IgD-negative memory B cell (primary cell): ENCODE measurements around the gene MRPL23. TPM values are rescaled to one million over a fixed set of nuclear protein-coding genes. Genes with fewer than 3 reads are reported as not detected.

ENCODE experiments used
- H3K27ac Mint-ChIP-seq, 3 donors: one replicate each; pipeline ENCODE4 v1.8.0; 2020 to 2022; ENCODE audit warnings: mild to moderate bottlenecking in 3 of 3, mixed read lengths in 3 of 3, moderate library complexity in 1 of 3
- H3K27me3 Mint-ChIP-seq: one replicate; pipeline ENCODE4 v1.8.0; 2021; ENCODE audit warnings: mixed read lengths
- H3K36me3 Mint-ChIP-seq: one replicate; pipeline ENCODE4 v1.8.0; 2020; ENCODE audit warnings: mild to moderate bottlenecking, mixed read lengths
- H3K4me1 Mint-ChIP-seq, 3 donors: one replicate each; pipeline ENCODE4 v1.8.0; 2020 to 2022; ENCODE audit warnings: mixed read lengths in 3 of 3, mild to moderate bottlenecking in 1 of 3
- H3K4me3 Mint-ChIP-seq, 4 donors: one replicate each; pipeline ENCODE4 v1.8.0; 2020 to 2022; ENCODE audit warnings: mild to moderate bottlenecking in 4 of 4, mixed read lengths in 4 of 4, moderate library complexity in 3 of 4
- H3K9me3 Mint-ChIP-seq, 3 donors: one replicate each; pipeline ENCODE4 v1.8.0; 2020 to 2021; ENCODE audit warnings: mixed read lengths in 3 of 3, mild to moderate bottlenecking in 1 of 3
- polyA plus RNA-seq: library from polyadenylated mRNA; unstranded; fragments of 300-500 nt; fragmentation: Illumina TruSeq; gene quantifications from one replicate; pipeline ENCODE4 v1.2.3, GENCODE V29; 2021

The MRPL23 gene
- polyA plus RNA-seq, 1 donor from 2014 or later = 36.2 TPM

DNA sequence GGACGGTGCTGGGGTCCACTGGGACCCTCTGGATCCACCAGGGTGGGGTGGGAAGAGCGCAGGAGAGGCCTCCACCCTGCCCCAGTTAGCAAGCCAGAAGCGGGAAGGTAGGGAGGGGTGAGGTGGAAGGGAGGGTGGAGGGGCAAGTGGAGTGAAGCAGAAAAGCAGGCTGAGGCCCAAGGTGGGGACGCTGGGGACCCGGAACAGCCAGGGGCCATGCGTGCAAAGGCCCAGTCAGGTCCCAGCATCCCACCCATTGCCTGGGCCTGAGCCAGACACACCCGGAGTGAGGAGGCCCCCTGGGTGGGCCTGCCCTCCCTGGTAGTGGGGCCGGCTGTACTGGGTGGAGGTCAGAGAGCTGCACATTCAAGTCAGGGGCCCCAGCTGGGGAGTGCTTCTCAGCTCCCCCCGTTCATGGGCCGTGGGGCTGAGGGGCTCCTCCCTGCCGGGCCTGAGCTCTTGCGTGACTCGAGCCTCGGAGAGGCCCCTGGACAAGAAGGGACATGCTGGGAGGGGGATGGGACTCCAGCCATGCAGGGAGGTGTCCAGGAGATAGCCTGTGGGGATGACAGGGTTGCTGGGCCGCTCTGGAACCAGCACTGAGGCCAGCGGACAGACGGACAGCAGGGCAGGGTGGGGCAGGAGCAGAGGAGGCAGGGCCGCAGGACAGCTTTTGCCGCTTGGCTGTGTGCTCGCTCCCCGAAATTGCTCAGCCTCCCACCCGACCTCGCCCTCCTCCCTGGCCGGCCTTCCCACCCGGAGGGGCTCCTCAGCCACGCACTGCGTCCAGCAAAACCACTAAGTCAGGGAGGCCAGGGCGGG is 19.9 kb upstream of the MRPL23 start:
- Mint-ChIP-seq H3K27me3 (peaks cover 6% of the 10 kb centered on the region), H3K9me3 (no peaks in the 10 kb centered on the region), H3K27ac (no peak overlapping the region)

GRCh38 chr11:1927848-1928469 is 19.2 kb upstream of the MRPL23 start:
- no peaks in the 10 kb centered on the region for H3K36me3 Mint-ChIP-seq
- peaks cover 3% of the 10 kb centered on the region for H3K27me3 Mint-ChIP-seq
- H3K4me3 Mint-ChIP-seq = peak overlapping the region in 1 of 4 donors; percentile 43
- H3K9me3 Mint-ChIP-seq = no peaks in the 10 kb centered on the region
- H3K4me1 Mint-ChIP-seq = peaks cover 0 to 3% (median 2%) of the 10 kb centered on the region in 3 donors
- H3K27ac Mint-ChIP-seq = no peak overlapping the region

More for the DNA sequence above, 19.9 kb upstream of the MRPL23 start:
- Mint-ChIP-seq H3K4me3 (no peak overlapping the region), H3K36me3 (no peaks in the 10 kb centered on the region), H3K4me1 (peaks cover 0 to 3% (median 2%) of the 10 kb centered on the region in 3 donors)

- Mint-ChIP-seq H3K27me3 (peaks cover 8% of the 10 kb centered on the region), H3K36me3 (no peaks in the 10 kb centered on the region), H3K9me3 (no peaks in the 10 kb centered on the region), H3K4me1 (peaks cover 0 to 3% (median 2%) of the 10 kb centered on the region in 3 donors), H3K4me3 (peak overlapping the region in 1 of 4 donors; percentile 28), H3K27ac (no peak overlapping the region)
Observed at GRCh38 chr11:1928470-1928890, 18.7 kb upstream of the MRPL23 start.

DNA sequence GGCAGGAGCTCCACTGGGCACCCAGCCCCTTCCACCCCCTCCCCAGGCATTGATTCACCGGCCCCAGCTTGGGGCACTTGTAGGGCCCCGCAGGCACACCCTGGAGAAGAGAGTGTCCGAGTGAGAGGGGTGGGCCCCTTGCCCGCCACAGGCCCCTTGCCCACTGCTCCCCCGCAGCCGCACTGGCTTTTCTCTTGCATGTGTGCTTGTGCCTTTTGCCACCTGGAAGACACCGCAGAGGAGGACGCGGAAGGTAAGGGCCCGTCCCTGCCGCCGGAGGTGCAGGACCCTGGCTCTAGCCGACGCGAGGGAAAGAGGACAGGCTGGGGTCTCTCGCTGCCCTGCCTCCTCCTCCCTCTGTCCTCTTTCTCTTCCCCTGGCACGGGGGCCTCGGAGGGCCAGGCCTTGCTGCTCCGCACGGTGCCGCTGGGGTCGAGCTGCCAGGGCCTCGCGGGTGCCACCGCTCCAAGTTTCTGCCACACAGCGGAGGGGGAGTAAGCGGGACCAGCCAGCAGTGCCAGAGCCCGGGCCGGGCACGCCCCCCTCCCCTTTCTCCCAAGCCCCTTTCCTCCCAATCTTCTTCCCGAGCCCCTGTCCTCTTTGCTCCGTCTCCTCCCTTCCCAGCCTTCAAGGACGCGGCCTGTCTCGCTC is 18.1 kb upstream of the MRPL23 start:
- Mint-ChIP-seq H3K27me3 (peaks cover 8% of the 10 kb centered on the region), H3K9me3 (no peaks in the 10 kb centered on the region), H3K4me1 (peaks cover 0 to 2% (median 0%) of the 10 kb centered on the region in 3 donors), H3K4me3 (peak overlapping the region in 1 of 4 donors; percentile 28), H3K36me3 (no peaks in the 10 kb centered on the region), H3K27ac (no peak overlapping the region)

- no peaks in the 10 kb centered on the region for H3K36me3 Mint-ChIP-seq
- peaks cover 0 to 2% (median 0%) of the 10 kb centered on the region in 3 donors for H3K4me1 Mint-ChIP-seq
- no peaks in the 10 kb centered on the region for H3K9me3 Mint-ChIP-seq
- H3K4me3 Mint-ChIP-seq = no peak overlapping the region
- no peak overlapping the region for H3K27ac Mint-ChIP-seq
- H3K27me3 Mint-ChIP-seq = peaks cover 8% of the 10 kb centered on the region
Observed at GRCh38 chr11:1929621-1930461, 17.3 kb upstream of the MRPL23 start.

- Mint-ChIP-seq H3K9me3 (no peaks in the 10 kb centered on the region), H3K4me3 (no peak overlapping the region), H3K4me1 (peaks cover 0 to 2% (median 0%) of the 10 kb centered on the region in 3 donors), H3K27ac (no peak overlapping the region), H3K36me3 (no peaks in the 10 kb centered on the region), H3K27me3 (peaks cover 8% of the 10 kb centered on the region)
Observed at GRCh38 chr11:1930462-1930830, 16.7 kb upstream of the MRPL23 start.

DNA sequence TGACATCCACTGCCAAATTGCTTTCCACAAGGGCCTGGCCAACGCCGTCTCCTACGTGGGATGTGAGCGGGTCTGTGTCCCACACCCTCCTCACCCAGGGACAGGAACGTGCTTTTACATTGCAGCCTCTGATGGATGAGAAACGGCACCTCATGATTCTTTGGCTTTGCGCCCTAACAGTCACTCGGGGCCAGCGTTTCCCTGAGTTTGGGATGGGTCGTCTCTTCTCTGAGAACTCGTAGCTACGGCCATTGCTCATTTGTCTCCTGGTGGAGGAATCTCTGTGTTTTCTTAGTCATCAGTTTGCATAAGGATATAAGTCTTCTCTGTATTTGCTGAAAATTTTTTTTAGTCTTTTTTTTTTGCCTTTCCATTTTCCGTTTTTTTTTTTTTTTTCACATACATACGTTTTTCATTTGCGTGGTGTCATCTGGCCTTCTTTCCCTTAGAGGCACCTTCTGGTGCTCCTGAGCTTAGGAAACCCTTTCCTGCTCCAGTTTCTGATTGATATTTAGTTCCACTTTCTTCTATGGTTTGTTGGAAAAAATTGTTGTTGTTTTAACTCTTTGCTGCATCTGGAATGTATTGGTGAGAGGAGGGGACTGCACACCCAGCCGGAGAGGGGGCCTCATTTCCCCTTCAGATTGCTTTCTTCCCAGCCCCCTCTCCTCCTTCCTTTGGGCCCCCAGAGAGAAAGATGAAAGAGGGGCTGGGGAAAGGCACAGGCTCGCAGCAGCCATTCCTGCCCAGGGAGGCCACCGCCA is 15.6 kb upstream of the MRPL23 start:
- Mint-ChIP-seq H3K27me3 (peaks cover 8% of the 10 kb centered on the region), H3K27ac (no peak overlapping the region), H3K4me3 (no peak overlapping the region), H3K4me1 (peaks cover 0 to 2% (median 0%) of the 10 kb centered on the region in 3 donors), H3K9me3 (no peaks in the 10 kb centered on the region), H3K36me3 (no peaks in the 10 kb centered on the region)

- Mint-ChIP-seq H3K9me3 (no peaks in the 10 kb centered on the region), H3K27ac (no peak overlapping the region), H3K4me3 (no peak overlapping the region), H3K4me1 (peaks cover 0 to 2% (median 0%) of the 10 kb centered on the region in 3 donors), H3K27me3 (peaks cover 8% of the 10 kb centered on the region), H3K36me3 (no peaks in the 10 kb centered on the region)
Observed at GRCh38 chr11:1932105-1932480, 15.0 kb upstream of the MRPL23 start.

GRCh38 chr11:1932681-1933080 is 14.5 kb upstream of the MRPL23 start:
- Mint-ChIP-seq H3K36me3 (no peaks in the 10 kb centered on the region), H3K4me1 (peaks cover 0 to 2% (median 0%) of the 10 kb centered on the region in 3 donors), H3K27ac (no peak overlapping the region), H3K4me3 (no peak overlapping the region), H3K9me3 (no peaks in the 10 kb centered on the region), H3K27me3 (peaks cover 8% of the 10 kb centered on the region)

DNA sequence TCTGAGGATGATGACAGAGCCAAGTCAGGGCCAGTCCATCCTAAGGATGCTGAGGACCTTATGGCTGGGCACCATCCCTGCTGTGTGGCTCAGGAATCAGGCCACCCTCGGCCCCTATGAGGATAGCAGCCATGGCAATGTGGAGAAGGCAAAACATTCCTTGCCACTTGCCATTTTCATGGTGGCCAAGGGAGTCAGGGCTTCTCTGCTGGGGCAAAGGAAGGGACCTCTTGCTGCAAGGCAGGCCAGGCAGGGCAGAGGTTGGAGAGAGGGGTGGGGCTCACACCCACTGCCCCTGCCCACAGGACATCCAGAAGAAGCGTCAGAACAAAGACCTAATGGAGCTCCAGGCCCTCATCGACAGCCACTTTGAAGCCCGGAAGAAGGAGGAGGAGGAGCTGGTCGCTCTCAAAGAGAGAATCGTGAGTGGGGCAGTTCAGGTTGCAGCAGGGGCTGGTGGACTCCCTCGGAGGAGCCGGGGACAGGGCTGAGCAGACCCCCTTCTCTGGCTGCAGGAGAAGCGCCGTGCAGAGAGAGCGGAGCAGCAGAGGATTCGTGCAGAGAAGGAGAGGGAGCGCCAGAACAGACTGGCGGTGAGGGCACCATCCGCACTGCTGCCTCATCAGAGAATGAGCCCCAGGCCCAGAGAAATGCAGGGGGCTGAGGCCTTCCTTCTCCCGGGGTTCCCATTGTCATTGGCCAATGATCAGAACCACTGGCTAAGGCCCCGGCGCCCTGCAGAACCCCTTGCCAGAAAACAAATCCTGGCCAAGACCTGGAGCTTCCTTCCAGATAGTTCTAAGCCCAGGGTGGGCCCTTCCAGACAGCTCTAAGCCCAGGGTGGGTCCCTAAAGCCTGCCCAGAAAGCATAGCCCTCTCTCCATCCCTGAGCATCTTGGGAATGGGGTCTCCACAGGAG is 13.5 kb upstream of the MRPL23 start:
- H3K36me3 Mint-ChIP-seq = no peaks in the 10 kb centered on the region
- peaks cover 8% of the 10 kb centered on the region for H3K27me3 Mint-ChIP-seq
- no peak overlapping the region for H3K27ac Mint-ChIP-seq
- H3K9me3 Mint-ChIP-seq = no peaks in the 10 kb centered on the region
- peak overlapping the region in 2 of 4 donors; percentile 5 to 41 for H3K4me3 Mint-ChIP-seq
- H3K4me1 Mint-ChIP-seq = peaks cover 0 to 2% (median 0%) of the 10 kb centered on the region in 3 donors

DNA sequence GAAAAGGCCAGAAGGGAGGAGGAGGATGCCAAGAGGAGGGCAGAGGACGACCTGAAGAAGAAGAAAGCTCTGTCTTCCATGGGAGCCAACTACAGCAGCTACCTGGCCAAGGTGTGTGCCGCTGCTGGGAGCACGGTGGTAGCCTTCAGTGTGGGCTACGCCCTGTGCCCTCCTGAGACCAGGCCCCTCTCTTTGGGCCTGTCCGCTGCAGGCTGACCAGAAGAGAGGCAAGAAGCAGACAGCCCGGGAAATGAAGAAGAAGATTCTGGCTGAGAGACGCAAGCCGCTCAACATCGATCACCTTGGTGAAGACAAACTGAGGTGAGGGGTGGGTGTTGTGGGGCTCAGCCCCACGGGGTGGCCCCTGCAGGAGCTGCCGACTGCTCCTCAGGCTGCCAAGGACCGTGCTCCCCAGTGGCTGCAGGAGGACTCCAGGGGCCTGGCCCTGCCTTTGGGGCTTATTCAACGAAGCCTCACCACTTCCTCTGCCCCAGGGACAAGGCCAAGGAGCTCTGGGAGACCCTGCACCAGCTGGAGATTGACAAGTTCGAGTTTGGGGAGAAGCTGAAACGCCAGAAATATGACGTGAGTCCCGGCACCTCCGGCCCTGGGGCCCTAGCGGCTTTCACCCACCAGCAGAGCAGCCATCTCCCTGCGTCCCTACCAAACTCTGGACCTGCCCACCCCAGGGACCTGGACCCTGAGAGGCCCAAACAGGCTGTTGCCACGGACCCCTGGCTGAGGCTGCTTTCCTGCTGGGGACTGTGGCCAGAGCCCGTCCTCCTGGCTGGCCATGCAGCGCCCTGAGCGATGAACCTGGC is 12.6 kb upstream of the MRPL23 start:
- Mint-ChIP-seq H3K36me3 (no peaks in the 10 kb centered on the region), H3K9me3 (no peaks in the 10 kb centered on the region), H3K4me3 (no peak overlapping the region), H3K27me3 (peaks cover 10% of the 10 kb centered on the region), H3K4me1 (peaks cover 0 to 3% (median 0%) of the 10 kb centered on the region in 3 donors), H3K27ac (no peak overlapping the region)

GRCh38 chr11:1935156-1936071 is 11.7 kb upstream of the MRPL23 start:
- Mint-ChIP-seq H3K36me3 (no peaks in the 10 kb centered on the region), H3K27me3 (peaks cover 10% of the 10 kb centered on the region), H3K9me3 (no peaks in the 10 kb centered on the region), H3K4me1 (peaks cover 0 to 2% (median 0%) of the 10 kb centered on the region in 3 donors), H3K4me3 (no peak overlapping the region), H3K27ac (no peak overlapping the region)
